LNCaP clone FGC (cell line): ENCODE measurements around the gene LETMD1.

Source experiments
- DNase-seq: peaks from one replicate; pipeline ENCODE4 v3.0.0-alpha.2; 2011; ENCODE audit warnings: low read depth
- H3K4me3 ChIP-seq: 2 replicates; pipeline ENCODE4 v1.5.1; 2011; ENCODE audit warnings: mild to moderate bottlenecking, low read depth, low read length, control low read depth
- CTCF ChIP-seq: IDR thresholded peaks from 2 replicates; pipeline ENCODE4 v1.5.1; 2012; ENCODE audit warnings: mild to moderate bottlenecking; ENCODE audit not compliant: control insufficient read depth, insufficient read depth; ENCODE audit errors: extremely low read depth

Gene LETMD1

GRCh38 chr12:51033457-51034089 lies 14.6 kb upstream of the LETMD1 start:
- no peak for DNase-seq
- H3K4me3 ChIP-seq: no peak overlapping the region
- TF ChIP-seq CTCF: no peak

- no peak for DNase-seq
- no peak overlapping the region for H3K4me3 ChIP-seq
- TF ChIP-seq CTCF: no peak
Observed at GRCh38 chr12:51036279-51036678, 11.8 kb upstream of the LETMD1 start.

GRCh38 chr12:51048661-51049251 lies 629 bp downstream of the LETMD1 start:
- DNase-seq: no peak
- peak overlapping the region; percentile 87 for H3K4me3 ChIP-seq
- TF ChIP-seq CTCF: no peak

GRCh38 chr12:51049525-51049924 lies 1.4 kb downstream of the LETMD1 start:
- TF ChIP-seq CTCF: no peak
- peak overlapping the region; percentile 87 for H3K4me3 ChIP-seq
- no peak for DNase-seq

- H3K4me3 ChIP-seq: no peak overlapping the region
- DNase-seq: no peak
- no peak for TF ChIP-seq CTCF
Observed at GRCh38 chr12:51051787-51052186, 3.7 kb downstream of the LETMD1 start.

- DNase-seq: no peak
- TF ChIP-seq CTCF: no peak
Observed at GRCh38 chr12:51055060-51055459, 6.9 kb downstream of the LETMD1 start.

GRCh38 chr12:51056242-51056641 lies 8.1 kb downstream of the LETMD1 start:
- DNase-seq: no peak
- no peak for TF ChIP-seq CTCF
- no peak overlapping the region for H3K4me3 ChIP-seq

More at GRCh38 chr12:51055060-51055459, 6.9 kb downstream of the LETMD1 start:
- no peak overlapping the region for H3K4me3 ChIP-seq
